ENCODE data around the gene NKAIN2.

NKAIN2 gene

GRCh38 chr6:123810214-123810613, 6.5 kb downstream of the NKAIN2 start:
- no peak for DNase-seq

GRCh38 chr6:123810948-123811347, 7.3 kb downstream of the NKAIN2 start:
- no peak for DNase-seq

GRCh38 chr6:123811378-123811777, 7.7 kb downstream of the NKAIN2 start:
- no peak for DNase-seq

DNA sequence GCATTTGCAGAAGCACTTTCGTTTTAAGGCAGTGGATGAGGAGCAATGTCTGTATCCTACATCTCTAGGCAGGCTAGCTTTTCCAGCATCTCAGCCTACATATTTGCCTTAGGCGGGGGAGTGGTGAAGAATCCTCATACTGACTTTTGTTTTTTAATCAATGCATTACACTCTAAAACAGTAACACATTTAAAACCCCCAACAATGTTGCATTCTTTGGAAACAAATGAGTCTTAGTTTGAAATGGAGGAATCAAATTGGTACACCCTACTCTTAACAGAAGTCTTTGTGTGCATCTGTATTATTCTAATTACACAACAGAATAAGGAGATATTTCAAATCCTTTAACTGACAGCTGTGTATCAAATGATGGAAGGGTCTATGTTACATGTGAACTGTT, 9.0 kb downstream of the NKAIN2 start:
- DNase-seq, result no peak

DNA sequence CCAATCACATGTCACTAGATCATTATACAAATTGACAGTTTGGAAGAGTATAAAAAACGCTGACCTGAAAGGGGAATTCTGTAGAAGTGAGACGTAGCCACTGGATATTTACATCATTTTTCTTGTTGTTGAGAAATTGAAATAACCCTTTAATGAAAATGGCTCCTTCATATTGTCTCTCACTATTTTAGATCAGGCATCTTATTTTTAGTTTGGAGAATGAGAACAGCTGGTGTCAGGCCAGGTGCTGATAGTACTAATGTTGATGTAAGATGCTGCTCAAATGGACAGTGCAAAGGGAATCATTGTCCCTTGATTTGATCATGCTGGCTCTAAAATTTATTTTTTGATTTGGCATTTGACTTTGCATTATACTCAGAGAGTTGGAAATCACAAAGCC, 17.4 kb downstream of the NKAIN2 start:
- DNase-seq, result peak; percentile 67

GRCh38 chr6:123829302-123829953, 25.8 kb downstream of the NKAIN2 start:
- no peak for DNase-seq

GRCh38 chr6:123830120-123830519, 26.5 kb downstream of the NKAIN2 start:
- no peak for DNase-seq

- peak; percentile 69 for DNase-seq
Observed at GRCh38 chr6:123838505-123839234, 35.0 kb downstream of the NKAIN2 start.

DNA sequence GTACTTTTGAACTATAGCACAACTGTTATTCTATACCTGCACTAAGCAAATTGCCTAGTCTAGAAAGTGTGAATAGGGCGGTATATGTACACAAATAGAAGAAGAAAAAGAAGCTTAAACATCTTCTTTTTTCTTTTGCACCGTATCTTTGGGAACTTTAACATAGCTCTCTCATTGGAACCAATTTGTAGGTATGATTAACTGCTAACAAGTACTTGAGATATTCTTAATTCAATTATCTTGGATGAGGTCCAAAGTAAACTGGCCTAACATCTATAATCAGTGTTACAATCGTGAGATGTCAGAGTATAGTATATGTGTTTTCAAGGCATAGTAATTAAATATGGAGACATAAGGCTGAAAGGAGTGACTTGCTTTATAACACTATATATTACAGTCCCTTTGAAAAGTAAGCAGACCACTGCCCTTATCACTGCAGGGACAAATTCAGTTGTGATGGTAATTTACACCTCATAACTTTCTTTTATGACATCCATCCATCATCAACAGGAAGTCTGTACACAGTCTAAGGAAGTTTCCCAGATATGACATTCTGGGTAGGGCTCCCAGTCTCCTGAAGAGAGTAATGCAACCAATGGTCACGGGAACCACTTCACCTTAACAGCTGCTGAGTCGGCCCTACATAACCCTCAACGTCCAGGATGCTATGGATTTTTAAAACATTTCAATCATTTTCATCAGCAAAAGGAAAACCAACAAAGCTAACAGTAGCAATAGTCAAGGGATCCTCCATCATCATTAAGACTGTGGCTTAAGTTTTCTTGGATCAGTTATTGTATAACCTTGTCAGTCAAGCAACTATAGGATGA, 37.6 kb downstream of the NKAIN2 start:
- peak; percentile 45 for DNase-seq

- no peak for DNase-seq
Observed at GRCh38 chr6:123844011-123844410, 40.3 kb downstream of the NKAIN2 start.

DNA sequence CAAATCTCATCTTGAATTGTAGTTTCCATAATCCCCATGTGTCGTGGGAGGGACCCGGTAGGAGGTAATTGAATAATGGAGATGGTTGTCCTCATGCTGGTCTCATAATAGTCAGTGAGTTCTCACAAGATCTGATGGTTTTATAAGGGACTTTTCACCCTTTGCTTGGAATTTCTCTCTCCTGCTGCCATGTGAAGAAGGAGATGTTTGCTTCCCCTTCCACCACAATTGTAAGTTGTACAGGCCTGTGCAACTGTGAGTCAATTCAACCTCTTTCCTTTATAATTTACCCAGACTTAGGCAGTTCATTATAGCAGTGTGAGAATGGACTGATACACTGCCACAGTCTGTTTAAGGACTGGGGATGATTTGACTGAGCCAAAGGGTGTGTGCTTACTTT, 44.7 kb downstream of the NKAIN2 start:
- no peak for DNase-seq

DNA sequence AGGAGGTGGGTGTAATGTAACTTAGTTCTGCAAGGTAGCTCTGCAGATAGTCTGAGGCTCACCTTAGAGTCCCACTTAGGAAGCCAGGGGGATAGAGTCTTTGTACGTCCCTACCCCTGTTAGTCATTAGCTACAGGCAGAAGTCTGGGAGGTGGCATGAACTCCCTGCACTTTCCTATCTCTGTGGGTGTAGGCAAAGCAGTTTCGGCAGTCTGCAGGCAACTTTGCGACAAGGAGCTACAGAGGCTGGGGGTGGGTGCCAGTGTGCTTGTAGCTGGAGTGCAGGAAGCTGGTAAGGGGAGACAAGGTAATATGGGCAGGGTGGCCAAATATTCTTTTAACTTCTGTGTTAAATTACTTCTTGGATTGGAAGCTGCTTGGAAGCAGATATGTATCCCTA, 45.7 kb downstream of the NKAIN2 start:
- no peak for DNase-seq

GRCh38 chr6:123850555-123850954, 46.9 kb downstream of the NKAIN2 start:
- no peak for DNase-seq

- no peak for DNase-seq
Observed at GRCh38 chr6:123854201-123854600, 50.5 kb downstream of the NKAIN2 start.

- no peak for DNase-seq
Observed at GRCh38 chr6:123855506-123855905, 51.8 kb downstream of the NKAIN2 start.

DNA sequence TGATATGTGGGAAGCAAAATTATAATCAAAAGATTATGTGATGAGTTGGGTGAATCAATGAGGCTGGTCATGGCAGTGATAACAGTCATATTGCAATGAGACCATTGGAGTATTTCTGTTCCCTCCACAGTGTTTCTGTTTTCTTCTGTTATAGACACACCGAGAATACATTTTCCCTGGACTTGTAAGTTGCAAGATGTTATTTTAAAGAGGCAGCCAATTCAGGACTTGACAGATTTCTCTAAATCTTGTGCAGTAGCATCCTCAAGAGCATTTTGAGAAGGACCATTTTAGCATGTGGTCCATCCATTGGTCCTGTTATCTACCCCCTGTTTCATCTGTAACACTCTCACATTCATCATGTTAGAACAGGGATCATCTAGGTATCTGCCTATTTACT, 55.6 kb downstream of the NKAIN2 start:
- DNase-seq, result no peak

DNA sequence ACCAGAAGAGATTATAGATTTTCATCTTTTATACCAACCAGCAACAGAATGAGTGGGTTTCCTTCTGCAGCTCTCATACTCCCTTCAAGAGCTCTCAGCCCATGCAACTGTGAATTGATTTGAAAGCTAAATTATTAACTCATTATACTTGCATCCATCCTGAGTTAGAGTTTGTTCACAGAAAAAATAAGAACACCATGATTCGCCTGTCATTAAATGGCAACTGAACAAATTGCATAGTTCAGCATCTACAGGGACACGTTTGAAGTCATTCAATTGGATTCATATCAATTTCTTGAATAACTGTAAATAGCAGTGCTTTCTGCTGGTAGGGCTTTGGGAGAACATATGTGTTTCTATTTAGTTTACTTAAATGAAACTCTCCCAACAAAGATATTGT, 65.7 kb downstream of the NKAIN2 start:
- DNase-seq, result peak; percentile 14

DNA sequence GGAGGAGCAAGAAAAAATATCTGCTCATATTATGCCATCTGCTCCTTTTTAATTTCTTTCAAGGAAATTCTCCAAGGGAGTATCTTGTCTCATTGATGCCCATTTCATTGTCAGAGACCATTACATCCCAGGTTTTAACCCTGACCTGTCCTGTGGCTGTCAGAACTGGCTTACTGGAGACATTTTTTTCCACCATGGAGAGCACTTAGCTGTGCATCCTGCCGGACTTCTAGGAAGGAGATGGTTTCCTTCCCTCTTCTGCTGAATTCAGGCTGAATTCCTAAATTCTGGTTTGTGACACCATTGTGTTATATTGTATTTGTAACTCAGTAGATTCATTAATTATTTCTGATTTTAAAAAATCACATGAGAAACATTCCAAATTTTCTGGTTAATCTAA, 70.3 kb downstream of the NKAIN2 start:
- DNase-seq, result no peak

DNA sequence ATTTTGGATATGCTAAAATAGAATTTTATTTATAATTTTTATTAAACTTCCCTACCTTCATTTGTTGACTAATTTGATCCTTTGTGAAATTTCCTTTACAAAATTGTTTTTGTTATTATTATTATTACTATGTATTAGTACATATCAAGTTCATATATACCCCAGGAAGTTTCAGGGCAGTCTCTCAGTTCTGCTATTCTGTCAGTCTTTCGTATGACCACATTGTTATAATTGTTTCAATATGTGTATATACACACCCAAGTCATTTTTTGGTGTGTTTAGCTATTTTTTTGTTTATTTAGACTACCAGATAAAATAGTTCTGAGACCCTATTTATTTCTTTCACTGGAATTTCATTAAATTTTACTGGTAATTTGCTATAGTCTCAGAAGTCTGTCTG, 72.1 kb downstream of the NKAIN2 start:
- no peak for DNase-seq

DNA sequence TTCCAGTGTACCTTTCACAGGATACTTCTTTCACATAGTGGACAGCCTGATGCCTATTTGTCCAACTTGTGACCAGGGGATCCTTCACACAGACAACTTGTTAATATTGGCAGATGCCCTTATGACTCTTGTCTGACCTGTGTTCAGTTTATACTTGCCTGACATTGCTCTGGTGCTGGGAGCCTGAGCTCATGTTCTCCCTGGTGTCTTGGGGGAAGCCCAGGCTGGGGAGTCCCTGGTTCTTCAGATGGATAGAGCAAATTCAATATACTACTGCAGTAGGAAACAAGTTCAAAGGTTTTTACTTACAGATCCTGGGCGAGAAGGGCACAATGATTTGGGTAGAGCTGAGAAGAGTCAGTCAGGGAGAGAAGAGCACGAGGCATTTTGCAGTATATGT, 76.1 kb downstream of the NKAIN2 start:
- no peak for DNase-seq

GRCh38 chr6:123888771-123889513, 85.3 kb downstream of the NKAIN2 start:
- DNase-seq, result peak; percentile 58

- DNase-seq, result no peak
Observed at GRCh38 chr6:123895346-123895745, 91.7 kb downstream of the NKAIN2 start.

GRCh38 chr6:123895806-123896205, 92.1 kb downstream of the NKAIN2 start:
- DNase-seq, result no peak
